H9 (cell line): ENCODE results near the gene KIRREL3. TPM values are rescaled to one million over a fixed set of nuclear protein-coding genes. Genes with fewer than 3 reads are reported as not detected.

ENCODE experiments used
- DNase-seq: peaks from one replicate; pipeline ENCODE4 v3.0.0-alpha.2; 2017
- H2AFZ ChIP-seq: one replicate; pipeline ENCODE4 v1.6.1; 2013; ENCODE audit warnings: mild to moderate bottlenecking, low read length, control low read depth, moderate library complexity
- H2AK5ac ChIP-seq: 2 replicates; pipeline ENCODE4 v1.6.1; 2013; ENCODE audit warnings: low read length, control low read depth, mixed read lengths; ENCODE audit not compliant: insufficient read length
- H2BK120ac ChIP-seq: one replicate; pipeline ENCODE4 v1.6.1; 2013; ENCODE audit warnings: low read depth, mild to moderate bottlenecking, low read length, control low read depth, inconsistent platforms; ENCODE audit not compliant: poor library complexity, severe bottlenecking
- H2BK12ac ChIP-seq: 2 replicates; pipeline ENCODE4 v1.6.1; 2013; ENCODE audit warnings: low read length, control low read depth, mixed read lengths, low read depth; ENCODE audit not compliant: insufficient read length
- H2BK15ac ChIP-seq: 2 replicates; pipeline ENCODE4 v1.6.1; 2013; ENCODE audit warnings: low read depth, low read length, control low read depth
- H2BK20ac ChIP-seq: one replicate; pipeline ENCODE4 v1.6.1; 2013; ENCODE audit warnings: low read depth, mild to moderate bottlenecking, low read length, control low read depth, inconsistent platforms; ENCODE audit not compliant: poor library complexity, severe bottlenecking
- H2BK5ac ChIP-seq: 2 replicates; pipeline ENCODE4 v1.6.1; 2013; ENCODE audit warnings: low read length, control low read depth, mixed read lengths; ENCODE audit not compliant: insufficient read length
- H3K14ac ChIP-seq: 2 replicates; pipeline ENCODE4 v1.6.1; 2013; ENCODE audit warnings: low read length, control low read depth; ENCODE audit not compliant: insufficient read depth
- H3K18ac ChIP-seq: 2 replicates; pipeline ENCODE4 v1.6.1; 2013; ENCODE audit warnings: low read depth, mild to moderate bottlenecking, mixed read lengths, low read length, control low read depth; ENCODE audit not compliant: insufficient read length
- H3K23ac ChIP-seq: 2 replicates; pipeline ENCODE4 v1.6.1; 2013; ENCODE audit warnings: low read length, control low read depth, mixed read lengths, low read depth; ENCODE audit not compliant: insufficient read length
- H3K23me2 ChIP-seq: 2 replicates; pipeline ENCODE4 v1.6.1; 2013; ENCODE audit warnings: low read depth, mild to moderate bottlenecking, mixed read lengths, low read length, control low read depth; ENCODE audit not compliant: insufficient read length, poor library complexity, severe bottlenecking
- H3K27ac ChIP-seq: 2 replicates; pipeline ENCODE4 v1.5.1; 2013; ENCODE audit warnings: low read length, control low read depth, mixed read lengths, low read depth; ENCODE audit not compliant: insufficient read length
- H3K27me3 ChIP-seq: 2 replicates; pipeline ENCODE4 v1.6.1; 2013; ENCODE audit warnings: low read length, control low read depth, inconsistent platforms; ENCODE audit not compliant: insufficient read depth
- H3K4ac ChIP-seq: 2 replicates; pipeline ENCODE4 v1.6.1; 2013; ENCODE audit warnings: low read depth, mild to moderate bottlenecking, control low read depth, inconsistent platforms, low read length, moderate library complexity
- H3K4me1 ChIP-seq: 2 replicates; pipeline ENCODE4 v1.6.1; 2013; ENCODE audit warnings: low read length, control low read depth, inconsistent platforms; ENCODE audit not compliant: insufficient read depth
- H3K4me2 ChIP-seq: 2 replicates; pipeline ENCODE4 v1.6.1; 2013; ENCODE audit warnings: low read length, control low read depth, mixed read lengths; ENCODE audit not compliant: insufficient read length, insufficient read depth
- H3K56ac ChIP-seq: 2 replicates; pipeline ENCODE4 v1.6.1; 2013; ENCODE audit warnings: low read depth, mild to moderate bottlenecking, mixed read lengths, low read length, control low read depth; ENCODE audit not compliant: insufficient read length
- H3K79me1 ChIP-seq: 2 replicates; pipeline ENCODE4 v1.6.1; 2013; ENCODE audit warnings: low read depth, mild to moderate bottlenecking, moderate library complexity, low read length, control low read depth, inconsistent platforms; ENCODE audit not compliant: insufficient read depth, poor library complexity, severe bottlenecking
- H3K79me2 ChIP-seq: 2 replicates; pipeline ENCODE4 v1.6.1; 2013; ENCODE audit warnings: low read length, control low read depth, inconsistent platforms; ENCODE audit not compliant: insufficient read depth
- H3K9ac ChIP-seq: 2 replicates; pipeline ENCODE4 v1.6.1; 2013; ENCODE audit warnings: low read length, control low read depth, mixed read lengths; ENCODE audit not compliant: insufficient read length; ENCODE audit errors: extremely low read depth
- H3K9me3 ChIP-seq: one replicate; pipeline ENCODE4 v1.6.1; 2013; ENCODE audit warnings: low read depth, low read length, inconsistent platforms; ENCODE audit not compliant: control insufficient read depth
- H3T11ph ChIP-seq: one replicate; pipeline ENCODE4 v1.6.1; 2013; ENCODE audit warnings: mild to moderate bottlenecking, low read length, control low read depth, inconsistent platforms
- H4K20me1 ChIP-seq: one replicate; pipeline ENCODE4 v1.6.1; 2013; ENCODE audit not compliant: control insufficient read depth, insufficient read length, insufficient read depth
- H4K5ac ChIP-seq: 2 replicates; pipeline ENCODE4 v1.6.1; 2013; ENCODE audit warnings: low read depth, mild to moderate bottlenecking, mixed read lengths, low read length, control low read depth; ENCODE audit not compliant: insufficient read length
- H4K8ac ChIP-seq: replicated peaks from 2 replicates; pipeline ENCODE4 v1.6.1; 2013; ENCODE audit warnings: low read length, control low read depth, mixed read lengths, low read depth; ENCODE audit not compliant: insufficient read length
- H4K91ac ChIP-seq: 2 replicates; pipeline ENCODE4 v1.6.1; 2013; ENCODE audit warnings: low read depth, mild to moderate bottlenecking, moderate library complexity, mixed read lengths, low read length, control low read depth; ENCODE audit not compliant: insufficient read length
- H3K27ac Mint-ChIP-seq, 3 experiments: 2 replicates in 2 of 3; 3 replicates in 1 of 3; pipeline ENCODE4 v1.8.0; 2020 to 2021; ENCODE audit warnings: mixed read lengths in 3 of 3, mild to moderate bottlenecking in 1 of 3, moderate library complexity in 1 of 3
- H3K27me3 Mint-ChIP-seq: 2 replicates; pipeline ENCODE4 v1.8.0; 2021; ENCODE audit warnings: low read depth, mild to moderate bottlenecking, moderate library complexity, mixed read lengths
- H3K36me3 Mint-ChIP-seq, 3 experiments: 2 replicates in 2 of 3; 3 replicates in 1 of 3; pipeline ENCODE4 v1.8.0; 2020 to 2021; ENCODE audit warnings: low read depth in 3 of 3, mixed read lengths in 3 of 3; ENCODE audit not compliant: insufficient read depth in 1 of 3
- H3K4me1 Mint-ChIP-seq, 2 experiments: 2 replicates each; pipeline ENCODE4 v1.8.0; 2020; ENCODE audit warnings: mixed read lengths in 2 of 2
- H3K4me3 Mint-ChIP-seq, 2 experiments: 2 replicates in 1 of 2; 3 replicates in 1 of 2; pipeline ENCODE4 v1.8.0; 2020 to 2021; ENCODE audit warnings: mild to moderate bottlenecking in 2 of 2, mixed read lengths in 2 of 2, moderate library complexity in 1 of 2
- H3K9me3 Mint-ChIP-seq, 2 experiments: 2 replicates in 1 of 2; 3 replicates in 1 of 2; pipeline ENCODE4 v1.8.0; 2020; ENCODE audit warnings: mild to moderate bottlenecking in 2 of 2, mixed read lengths in 2 of 2, moderate library complexity in 1 of 2
- WGBS: extraction: QIAGEN DNeasy Blood & Tissue Kit; methylation state at CpG from one replicate; pipeline ENCODE4 v1.1.7; 2013; ENCODE audit warnings: missing lambda C conversion rate, low lambda C conversion rate, mixed read lengths; ENCODE audit not compliant: insufficient read length; ENCODE audit errors: extremely low coverage; 5-methylcytosine and 5-hydroxymethylcytosine counted together
- total RNA-seq: library from RNA; stranded (reverse); gene quantifications from 2 replicates; pipeline ENCODE4 v1.2.1, GENCODE V29; 2021
- TF ChIP-seq, protein P1 (sequence below): fragments of 200-600 bp; sonication (generic); conservative IDR thresholded peaks from 3 replicates; pipeline ENCODE4 v1.8.0; 2021; ENCODE audit warnings: antibody characterized with exemption, mild to moderate bottlenecking

KIRREL3 gene
- total RNA-seq, 1 experiment from 2014 or later: 0.17 TPM

DNA sequence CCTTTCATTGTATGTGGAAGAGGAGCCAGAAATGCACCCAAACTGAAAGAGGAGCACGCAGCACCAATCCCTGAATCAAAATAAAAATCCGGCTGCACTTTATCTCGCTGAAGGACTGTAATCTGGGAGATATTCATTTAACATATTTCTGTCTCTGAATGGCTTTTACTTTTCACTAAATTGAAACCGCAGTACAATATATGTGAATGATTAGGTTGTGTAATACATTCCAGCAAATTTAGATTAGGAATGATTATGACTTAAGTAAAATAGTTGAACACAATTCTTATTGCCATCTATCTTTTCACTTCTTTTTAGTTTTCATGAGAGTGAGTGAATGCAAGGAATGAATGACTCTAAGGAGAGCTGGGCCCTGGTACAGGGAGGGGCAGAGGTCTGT, 413.0 kb downstream of the KIRREL3 start:
- no peak overlapping the region for H2AK5ac ChIP-seq

More for the DNA sequence above, 413.0 kb downstream of the KIRREL3 start:
- Histone ChIP-seq H3K23ac (no peak overlapping the region), H3K4ac (no peak overlapping the region), H3K79me1 (no peaks in the 10 kb centered on the region), H4K8ac (no peak overlapping the region), H3K56ac (no peak overlapping the region), H3K9me3 (no peaks in the 10 kb centered on the region), H3K27me3 (no peaks in the 10 kb centered on the region), H3T11ph (no peak overlapping the region), H2BK120ac (no peak overlapping the region), H4K5ac (no peak overlapping the region), H3K14ac (no peak overlapping the region), H4K91ac (no peak overlapping the region), H3K9ac (no peak overlapping the region), H3K79me2 (no peaks in the 10 kb centered on the region), H2AFZ (no peak overlapping the region), H3K27ac (no peak overlapping the region), H2BK15ac (no peak overlapping the region), H3K4me1 (peaks cover 4% of the 10 kb centered on the region; the same call in 1 of the 2 replicates), H2BK12ac (no peak overlapping the region), H4K20me1 (no peaks in the 10 kb centered on the region), H2BK20ac (no peak overlapping the region), H3K23me2 (no peaks in the 10 kb centered on the region), H3K4me2 (no peak overlapping the region), H3K18ac (no peak overlapping the region), H2BK5ac (no peak overlapping the region)
- WGBS: no CpG with 5 or more reads among the region's 4 CpGs
- Mint-ChIP-seq H3K36me3 (no peaks in the 10 kb centered on the region), H3K27me3 (no peaks in the 10 kb centered on the region; the same call in 1 of the 2 replicates), H3K4me1 (peaks cover 10 to 14% of the 10 kb centered on the region in 2 experiments), H3K27ac (no peak overlapping the region), H3K4me3 (no peak overlapping the region), H3K9me3 (no peaks in the 10 kb centered on the region)
- DNase-seq: no peak
- TF ChIP-seq, protein P1, sequence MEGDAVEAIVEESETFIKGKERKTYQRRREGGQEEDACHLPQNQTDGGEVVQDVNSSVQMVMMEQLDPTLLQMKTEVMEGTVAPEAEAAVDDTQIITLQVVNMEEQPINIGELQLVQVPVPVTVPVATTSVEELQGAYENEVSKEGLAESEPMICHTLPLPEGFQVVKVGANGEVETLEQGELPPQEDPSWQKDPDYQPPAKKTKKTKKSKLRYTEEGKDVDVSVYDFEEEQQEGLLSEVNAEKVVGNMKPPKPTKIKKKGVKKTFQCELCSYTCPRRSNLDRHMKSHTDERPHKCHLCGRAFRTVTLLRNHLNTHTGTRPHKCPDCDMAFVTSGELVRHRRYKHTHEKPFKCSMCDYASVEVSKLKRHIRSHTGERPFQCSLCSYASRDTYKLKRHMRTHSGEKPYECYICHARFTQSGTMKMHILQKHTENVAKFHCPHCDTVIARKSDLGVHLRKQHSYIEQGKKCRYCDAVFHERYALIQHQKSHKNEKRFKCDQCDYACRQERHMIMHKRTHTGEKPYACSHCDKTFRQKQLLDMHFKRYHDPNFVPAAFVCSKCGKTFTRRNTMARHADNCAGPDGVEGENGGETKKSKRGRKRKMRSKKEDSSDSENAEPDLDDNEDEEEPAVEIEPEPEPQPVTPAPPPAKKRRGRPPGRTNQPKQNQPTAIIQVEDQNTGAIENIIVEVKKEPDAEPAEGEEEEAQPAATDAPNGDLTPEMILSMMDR: no peak
